GM12878 (cell line): ENCODE measurements around the gene ATP7B. TPM values are rescaled to one million over a fixed set of nuclear protein-coding genes. Genes with fewer than 3 reads are reported as not detected.
"Not testable (repeated sequence)": the region's sequence is repeated elsewhere in the genome, so short reads cannot be mapped to it uniquely, and the experiment has no call there.

Source experiments
- ATAC-seq: fragments of 200-7000 bp; cut with Tn5 transposase; 3 replicates; pipeline ENCODE4 v1.9.1; 2020; ENCODE audit warnings: mild to moderate bottlenecking, moderate library complexity
- BruUV-seq: library from RNA; stranded (reverse); fragments of 400-500 nt; replicated peaks from 2 replicates; lab custom pipeline; 2021; lab: Mats Ljungman, UMichigan
- CTCF ChIA-PET: fragments of 300-600 bp; sonication (Branson Sonifier 250); formaldehyde crosslinking; extraction: SDS; loops from one replicate; lab custom pipeline; 2021; ENCODE audit warnings: inconsistent platforms; lab: Yijun Ruan, JAX
- POLR2A ChIA-PET: fragments of 350-600 bp; formaldehyde crosslinking; extraction: SDS; loops from one replicate; lab custom pipeline; 2021; ENCODE audit warnings: inconsistent platforms; lab: Charles Lee
- RAD21 ChIA-PET: fragments of 300-600 bp; sonication (Branson Sonifier 250); formaldehyde crosslinking; loops from one replicate; lab custom pipeline; 2023; ENCODE audit warnings: antibody characterized with exemption; ENCODE audit not compliant: unreplicated experiment; lab: Charles Lee
- SMC1A ChIA-PET: fragments of 300-600 bp; sonication (Branson Sonifier 250); formaldehyde crosslinking; loops from one replicate; lab custom pipeline; 2023; ENCODE audit not compliant: unreplicated experiment, uncharacterized antibody; lab: Charles Lee
- DNase-seq: peaks from one replicate; pipeline ENCODE4 v3.0.0-alpha.2; 2011; ENCODE audit warnings: low read depth, low spot score
- FAIRE-seq: peaks from 3 replicates; lab custom pipeline; 2011; peaks lifted over from hg19 to GRCh38; lab: Jason Lieb, UNC
- H2AFZ ChIP-seq: 2 replicates; pipeline ENCODE4 v1.6.0; 2011; ENCODE audit warnings: low read depth, low read length, control low read depth; ENCODE audit not compliant: control insufficient read depth
- H3K27ac ChIP-seq: 2 replicates; pipeline ENCODE4 v1.5.1; 2011; ENCODE audit warnings: control low read depth; ENCODE audit not compliant: control insufficient read depth, insufficient read depth
- H3K27me3 ChIP-seq, 2 experiments: replicated peaks in 1 of 2; 2 replicates each; pipeline versions ENCODE4 v1.6.0 to v1.6.1; 2011; ENCODE audit warnings: low read length in 1 of 2; ENCODE audit not compliant: control insufficient read depth in 2 of 2, insufficient read depth in 2 of 2
- H3K36me3 ChIP-seq, 2 experiments: 2 replicates each; pipeline ENCODE4 v1.5.1; 2011; ENCODE audit warnings: low read length in 1 of 2; ENCODE audit not compliant: control insufficient read depth in 2 of 2, insufficient read depth in 2 of 2
- H3K4me1 ChIP-seq: 2 replicates; pipeline ENCODE4 v1.6.1; 2011; ENCODE audit warnings: mild to moderate bottlenecking, low read length, moderate library complexity, mixed read lengths; ENCODE audit not compliant: control insufficient read depth, insufficient read depth
- H3K4me2 ChIP-seq: 2 replicates; pipeline ENCODE4 v1.6.0; 2011; ENCODE audit warnings: control low read depth; ENCODE audit not compliant: control insufficient read depth, insufficient read depth
- H3K4me3 ChIP-seq: fragments of 200-600 bp; sonication (generic); 2 replicates; pipeline ENCODE4 v1.5.1; 2016
- H3K79me2 ChIP-seq: 2 replicates; pipeline ENCODE4 v1.6.0; 2011; ENCODE audit warnings: low read length; ENCODE audit not compliant: control insufficient read depth, insufficient read depth
- H3K9ac ChIP-seq: 2 replicates; pipeline ENCODE4 v1.8.0; 2011; ENCODE audit warnings: low read length, control low read depth, mixed read lengths; ENCODE audit not compliant: control insufficient read depth, insufficient read depth
- H3K9me3 ChIP-seq: replicated peaks from 3 replicates; pipeline ENCODE4 v1.5.1; 2011; ENCODE audit warnings: mild to moderate bottlenecking, low read length; ENCODE audit not compliant: control insufficient read depth, insufficient read depth
- H4K20me1 ChIP-seq: 2 replicates; pipeline ENCODE4 v1.6.0; 2011; ENCODE audit not compliant: control insufficient read depth, insufficient read depth
- ELK1 ChIP-seq: IDR thresholded peaks from 2 replicates; pipeline ENCODE4 v1.6.1; 2012; ENCODE audit warnings: low read depth, low read length, improper control_type of control experiment
- RELA ChIP-seq: fragments of 450-650 bp; IDR thresholded peaks from 2 replicates; pipeline ENCODE4 v1.8.0; 2014; ENCODE audit warnings: borderline replicate concordance; ENCODE audit not compliant: partially characterized antibody
- WGBS: methylation state at CpG from one replicate; pipeline ENCODE4 v1.1.6; 2016; ENCODE audit warnings: low lambda C conversion rate; ENCODE audit not compliant: insufficient replicate concordance, insufficient coverage; ENCODE audit errors: missing lambda C conversion rate; 5-methylcytosine and 5-hydroxymethylcytosine counted together
- in situ Hi-C: fragments of 300-500 bp; cut with MboI; formaldehyde crosslinking; loops from 9 replicates; pipeline ENCODE4 v1.14.3; 2018; ENCODE audit warnings: mixed read lengths
- intact Hi-C: fragments of 100-400 bp; cut with micrococcal nuclease; formaldehyde crosslinking; loops from one replicate; pipeline ENCODE4 v1.14.2; 2022; ENCODE audit not compliant: unreplicated experiment
- polyA plus RNA-seq, 11 experiments: library from polyadenylated mRNA; depleted of rRNA in 4 of 11; unstranded in 6 of 11; stranded (reverse) in 5 of 11; fragments of >200 nt; fragmentation: Nextera tagmentation in 4 of 11; fragmentation: Illumina TruSeq in 1 of 11; extraction: Ambion mirVana in 4 of 11; extraction: Trizol in 1 of 11; gene quantifications; 1 replicate in 1 of 11; 2 replicates in 10 of 11; pipeline versions ENCODE4 v1.2.1 to v1.2.3, GENCODE V29; 2011 to 2016; ENCODE audit warnings: inconsistent platforms in 2 of 11, missing spikeins in 2 of 11, low read depth in 1 of 11
- total RNA-seq, 4 experiments: library from RNA; depleted of rRNA in 3 of 4; stranded (reverse); fragments of >200 nt in 3 of 4; fragmentation: Illumina TruSeq in 1 of 4; extraction: Trizol in 1 of 4; gene quantifications; 2 replicates each; pipeline versions ENCODE4 v1.2.1 to v1.2.3, GENCODE V29; 2013 to 2021
- TF ChIP-seq, protein P1 (sequence below): fragments of 450-650 bp; IDR thresholded peaks from 2 replicates; pipeline ENCODE4 v1.6.1; 2016; ENCODE audit warnings: mild to moderate bottlenecking

Gene ATP7B
- total and polyA plus RNA-seq, 10 of the 15 experiments (the other 5 are each of a cell fraction or from before 2014, with no cell fraction given), result under 0.01 to 1.1 (median 0.06) TPM; not detected in 2

DNA sequence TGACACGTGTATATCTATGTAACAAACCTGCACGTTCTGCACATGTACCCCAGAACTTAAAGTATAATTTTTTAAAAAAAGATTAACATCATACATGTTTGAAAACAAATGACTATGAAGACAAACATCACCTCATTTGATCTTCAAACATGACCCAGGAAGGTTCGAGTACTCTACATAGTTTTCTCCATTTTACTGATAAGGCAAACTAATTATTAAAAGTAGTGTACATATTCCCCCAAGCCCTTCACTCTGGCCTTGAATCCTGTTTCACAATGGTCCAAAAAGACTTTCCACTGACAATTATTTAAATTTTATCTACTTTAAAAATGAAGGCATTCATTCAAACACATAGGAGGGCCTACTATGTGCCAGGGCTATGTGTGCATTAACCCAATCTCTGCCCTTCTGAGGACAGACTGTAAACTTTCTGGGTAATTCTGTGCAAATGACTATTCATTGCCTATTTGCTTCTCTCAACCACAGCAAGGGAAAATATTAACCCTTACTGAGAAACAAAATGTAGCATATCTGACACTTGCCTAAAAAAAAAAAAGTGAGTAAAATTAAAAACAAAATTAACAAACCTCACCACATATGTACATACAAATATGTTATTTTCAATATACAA lies 22.1 kb downstream of the ATP7B start (continued):
- TF ChIP-seq, protein P1, sequence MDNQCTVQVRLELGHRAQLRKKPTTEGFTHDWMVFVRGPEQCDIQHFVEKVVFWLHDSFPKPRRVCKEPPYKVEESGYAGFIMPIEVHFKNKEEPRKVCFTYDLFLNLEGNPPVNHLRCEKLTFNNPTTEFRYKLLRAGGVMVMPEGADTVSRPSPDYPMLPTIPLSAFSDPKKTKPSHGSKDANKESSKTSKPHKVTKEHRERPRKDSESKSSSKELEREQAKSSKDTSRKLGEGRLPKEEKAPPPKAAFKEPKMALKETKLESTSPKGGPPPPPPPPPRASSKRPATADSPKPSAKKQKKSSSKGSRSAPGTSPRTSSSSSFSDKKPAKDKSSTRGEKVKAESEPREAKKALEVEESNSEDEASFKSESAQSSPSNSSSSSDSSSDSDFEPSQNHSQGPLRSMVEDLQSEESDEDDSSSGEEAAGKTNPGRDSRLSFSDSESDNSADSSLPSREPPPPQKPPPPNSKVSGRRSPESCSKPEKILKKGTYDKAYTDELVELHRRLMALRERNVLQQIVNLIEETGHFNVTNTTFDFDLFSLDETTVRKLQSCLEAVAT, result no peak
- no peak for TF ChIP-seq ELK1
- TF ChIP-seq RELA, result no peak

DNA sequence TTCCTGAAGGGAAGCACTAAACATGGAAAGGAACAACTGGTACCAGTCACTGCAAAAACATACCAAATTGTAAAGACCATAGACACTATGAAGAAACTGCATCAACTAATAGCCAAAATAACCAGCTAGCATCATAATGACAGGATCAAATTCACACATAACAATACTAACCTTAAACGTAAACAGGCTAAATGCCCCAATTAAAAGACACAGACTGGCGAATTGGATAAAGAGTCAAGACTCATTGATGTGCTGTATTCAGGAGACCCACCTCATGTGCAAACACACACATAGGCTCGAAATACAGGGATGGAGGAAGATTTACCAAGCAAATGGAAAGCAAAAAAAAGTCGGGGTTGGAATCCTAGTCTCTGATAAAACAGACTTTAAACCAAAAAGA lies 26.3 kb downstream of the ATP7B start:
- CTCF ChIA-PET, BruUV-seq, H4K20me1 ChIP-seq, SMC1A ChIA-PET, H3K79me2 ChIP-seq, H2AFZ ChIP-seq, ATAC-seq, H3K9ac ChIP-seq, DNase-seq, H3K4me3 ChIP-seq, H3K36me3 ChIP-seq, FAIRE-seq, H3K9me3 ChIP-seq, H3K4me2 ChIP-seq, H3K27ac ChIP-seq, RAD21 ChIA-PET, in situ Hi-C loops, H3K4me1 ChIP-seq, H3K27me3 ChIP-seq, intact Hi-C loops, POLR2A ChIA-PET: not testable (repeated sequence)
- 17% methylated on average over 4 of the region's 4 CpGs for WGBS

GRCh38 chr13:51983292-51983691 lies 28.0 kb downstream of the ATP7B start:
- H3K4me3 ChIP-seq, POLR2A ChIA-PET, H3K9me3 ChIP-seq, H3K27me3 ChIP-seq, H3K9ac ChIP-seq, H3K4me1 ChIP-seq, DNase-seq, RAD21 ChIA-PET, ATAC-seq, H4K20me1 ChIP-seq, H2AFZ ChIP-seq, in situ Hi-C loops, intact Hi-C loops, BruUV-seq, FAIRE-seq, H3K79me2 ChIP-seq, H3K36me3 ChIP-seq, H3K4me2 ChIP-seq, H3K27ac ChIP-seq: not testable (repeated sequence)
- WGBS, result 41% methylated on average over 3 of the region's 3 CpGs
- ChIA-PET SMC1A (interaction anchor here (1.3 kb wide), 1 partner anchor 144 kb away, joined by 3 read pairs; no protein-coding TSS in a partner anchor), CTCF (interaction anchor here (1.2 kb wide), 1 partner anchor 87 kb away, joined by 6 read pairs; no protein-coding TSS in a partner anchor)
